ENCODE data around the gene NUFIP1.
"Not testable (repeated sequence)": the region's sequence is repeated elsewhere in the genome, so short reads cannot be mapped to it uniquely, and the experiment has no call there.

NUFIP1 gene

DNA sequence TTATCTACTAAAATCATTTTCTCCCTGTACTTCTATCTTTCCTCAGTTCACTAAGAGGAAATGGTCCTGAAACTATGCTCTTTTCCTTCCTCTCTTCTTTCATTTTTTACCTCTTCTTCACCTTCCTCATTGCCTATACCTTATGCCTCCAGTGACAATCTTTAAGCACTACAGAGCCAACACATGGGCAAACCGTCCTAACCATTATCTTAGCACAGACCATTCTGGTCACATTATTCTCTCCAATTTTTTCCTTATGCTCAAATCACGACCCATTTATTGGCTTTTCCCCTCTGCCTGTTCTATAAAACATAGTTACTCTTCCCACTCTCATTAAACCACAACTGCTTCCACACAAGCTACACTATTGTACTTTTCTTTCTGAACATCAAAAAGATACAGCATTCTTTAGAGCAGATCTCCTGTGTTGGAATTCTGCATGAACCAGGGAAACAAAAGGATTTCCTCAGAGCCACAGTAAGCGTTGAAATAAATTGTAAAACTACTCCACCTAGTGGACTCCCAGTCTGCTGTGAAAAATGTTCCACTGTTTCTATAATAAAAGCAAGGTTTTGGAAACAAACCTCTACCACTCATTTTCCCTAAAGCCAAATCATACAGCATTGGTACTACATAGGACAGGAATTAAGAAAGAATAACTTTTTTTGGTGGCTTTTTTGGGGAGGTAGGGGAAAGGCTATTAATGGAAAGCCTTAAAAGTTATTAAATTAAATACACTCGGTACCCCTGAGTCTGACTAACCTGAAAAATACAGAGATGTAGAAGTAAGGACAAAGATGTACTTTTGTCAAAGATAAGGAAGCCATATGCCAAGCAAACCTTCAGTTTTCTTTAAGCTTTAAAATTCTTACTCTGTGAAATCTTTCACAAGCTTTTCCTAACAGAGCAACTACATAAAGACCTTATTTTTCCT, 19.5 kb downstream of the NUFIP1 start:
- peak; percentile 53 for DNase-seq

GRCh38 chr13:44968434-44968815, 20.8 kb downstream of the NUFIP1 start:
- no peak for DNase-seq

DNA sequence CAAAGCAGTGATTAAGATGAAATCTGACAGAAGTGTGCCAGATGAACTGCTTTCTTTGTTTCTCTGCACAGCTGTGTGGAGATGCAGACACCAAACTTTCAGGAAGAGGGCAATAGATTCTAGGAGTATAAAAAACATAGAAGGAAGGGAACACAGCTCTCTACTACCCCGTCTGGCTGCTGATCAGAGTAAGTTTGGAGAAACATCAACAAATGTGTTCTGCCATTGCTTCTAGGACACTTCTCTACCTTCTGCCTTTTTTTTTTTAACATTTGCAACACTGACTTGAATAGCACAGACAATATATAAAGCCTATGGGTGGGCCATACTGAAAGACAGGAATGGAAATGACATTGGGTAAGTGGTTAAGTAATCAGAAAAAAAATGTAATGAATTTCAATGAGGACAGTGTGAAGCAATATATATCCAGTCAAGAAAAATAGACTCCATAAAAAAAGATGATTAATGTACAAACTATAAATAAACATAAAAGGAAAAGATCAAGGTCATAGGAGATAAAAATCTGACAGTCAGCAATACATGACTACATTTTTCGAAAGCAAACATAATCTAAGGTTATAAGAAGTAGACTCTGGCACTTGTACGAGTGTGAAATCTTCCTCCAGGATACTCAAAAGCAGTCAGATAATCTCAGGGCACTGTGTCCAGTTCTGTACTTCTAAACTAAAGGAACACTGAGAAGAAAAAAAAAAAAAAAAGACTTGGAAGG, 21.4 kb downstream of the NUFIP1 start:
- no peak for DNase-seq

GRCh38 chr13:44961997-44962396, 27.3 kb downstream of the NUFIP1 start:
- no peak for DNase-seq

DNA sequence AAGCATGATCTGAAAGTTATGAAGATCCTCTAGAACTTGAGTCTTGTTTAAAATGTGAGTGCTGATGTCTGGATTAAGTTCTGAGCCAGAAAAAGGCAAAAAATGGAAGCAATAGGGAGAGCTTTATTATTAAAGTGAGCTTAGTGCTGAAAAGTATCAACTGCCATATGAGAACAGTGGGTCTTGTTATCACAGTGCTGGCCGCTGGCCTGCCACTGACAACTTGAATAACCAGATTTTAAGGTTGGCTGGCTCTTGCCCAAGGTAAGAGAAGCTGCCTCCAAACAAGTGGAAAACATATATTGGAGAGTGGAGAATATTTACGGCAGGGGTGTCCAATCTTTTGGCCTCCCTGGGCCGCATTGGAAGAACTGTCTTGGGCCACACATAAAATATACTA, 33.9 kb downstream of the NUFIP1 start:
- no peak for DNase-seq

- no peak for DNase-seq
Observed at GRCh38 chr13:44954224-44954623, 35.0 kb downstream of the NUFIP1 start.

DNA sequence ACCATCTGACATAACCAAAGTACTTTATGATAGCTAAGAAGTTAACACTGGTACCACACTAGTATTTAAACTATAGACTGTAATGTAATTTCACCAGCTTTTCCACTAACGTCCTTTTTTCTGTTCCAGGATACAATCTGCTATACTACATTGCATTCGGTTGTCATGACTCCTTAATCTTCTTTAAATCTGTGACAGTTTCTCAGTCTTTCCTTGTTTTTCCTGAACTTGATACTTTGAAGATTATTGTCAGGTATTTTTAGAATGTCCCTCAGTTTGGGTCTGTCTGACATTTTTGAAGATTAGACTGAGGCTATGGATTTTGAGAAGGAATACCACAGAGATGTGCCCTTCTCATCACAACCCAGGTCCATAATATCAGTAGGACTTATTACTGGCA, 36.6 kb downstream of the NUFIP1 start:
- no peak for DNase-seq

- no peak for DNase-seq
Observed at GRCh38 chr13:44951184-44951583, 38.1 kb downstream of the NUFIP1 start.

DNA sequence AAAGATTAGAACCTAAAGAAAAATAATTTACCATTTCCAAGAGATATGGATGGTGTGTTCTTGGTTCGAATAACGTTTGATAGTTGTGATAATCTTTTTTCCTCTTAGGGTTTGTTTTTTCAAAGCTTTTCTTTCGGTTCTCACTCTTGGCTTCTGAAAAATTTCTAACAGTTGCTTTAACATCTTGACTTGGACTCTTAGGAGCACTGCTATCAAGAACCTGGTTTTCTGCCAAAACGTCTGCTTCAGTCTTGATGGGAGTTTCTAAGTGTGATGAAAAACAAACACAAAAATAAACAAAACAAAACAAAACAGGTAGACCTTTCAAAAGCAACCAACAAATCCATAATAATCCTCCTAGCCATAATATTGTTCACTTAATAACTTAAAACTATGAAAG, 45.9 kb downstream of the NUFIP1 start:
- not testable (repeated sequence) for DNase-seq

GRCh38 chr13:44938854-44939253, 50.4 kb downstream of the NUFIP1 start:
- DNase-seq: no peak

DNA sequence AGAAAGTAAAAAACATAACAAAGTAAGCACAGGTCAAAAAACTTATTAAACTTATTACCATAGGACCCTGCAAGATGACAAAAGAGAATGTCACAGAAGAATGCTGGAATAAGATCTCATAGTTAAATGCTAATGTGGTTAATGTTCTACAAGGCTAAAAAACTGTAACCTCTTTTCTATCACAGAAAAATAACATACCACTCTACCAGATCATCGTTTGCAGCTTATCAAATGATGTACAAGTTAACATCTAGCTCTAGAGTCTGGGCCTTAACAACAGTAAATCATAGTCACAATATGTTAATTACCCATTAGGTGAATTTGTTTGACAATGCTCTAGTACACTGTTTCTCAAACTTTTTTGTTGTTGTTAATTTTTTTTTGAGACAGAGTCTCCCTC, 53.0 kb downstream of the NUFIP1 start:
- DNase-seq: no peak

GRCh38 chr13:44934724-44935123, 54.5 kb downstream of the NUFIP1 start:
- DNase-seq: no peak

DNA sequence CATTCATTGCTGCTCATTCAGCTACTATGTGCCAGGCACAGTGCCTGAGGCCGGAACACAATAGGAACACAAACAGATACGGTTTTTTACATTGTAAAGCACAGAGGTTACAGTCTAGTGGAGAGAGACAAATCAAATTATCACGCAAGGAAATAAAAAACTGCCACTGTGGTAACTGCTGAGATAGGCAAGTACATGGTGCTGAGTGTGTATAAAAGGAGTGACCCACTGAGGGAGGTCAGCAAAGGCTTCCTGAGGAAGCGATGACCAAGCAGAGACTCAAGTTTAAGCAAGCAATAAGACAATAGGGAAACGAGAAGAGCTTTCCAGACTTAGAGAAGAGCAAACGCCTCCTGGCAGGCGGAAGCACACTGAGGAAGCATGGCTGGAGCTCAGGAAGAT, 56.4 kb downstream of the NUFIP1 start:
- DNase-seq: no peak

DNA sequence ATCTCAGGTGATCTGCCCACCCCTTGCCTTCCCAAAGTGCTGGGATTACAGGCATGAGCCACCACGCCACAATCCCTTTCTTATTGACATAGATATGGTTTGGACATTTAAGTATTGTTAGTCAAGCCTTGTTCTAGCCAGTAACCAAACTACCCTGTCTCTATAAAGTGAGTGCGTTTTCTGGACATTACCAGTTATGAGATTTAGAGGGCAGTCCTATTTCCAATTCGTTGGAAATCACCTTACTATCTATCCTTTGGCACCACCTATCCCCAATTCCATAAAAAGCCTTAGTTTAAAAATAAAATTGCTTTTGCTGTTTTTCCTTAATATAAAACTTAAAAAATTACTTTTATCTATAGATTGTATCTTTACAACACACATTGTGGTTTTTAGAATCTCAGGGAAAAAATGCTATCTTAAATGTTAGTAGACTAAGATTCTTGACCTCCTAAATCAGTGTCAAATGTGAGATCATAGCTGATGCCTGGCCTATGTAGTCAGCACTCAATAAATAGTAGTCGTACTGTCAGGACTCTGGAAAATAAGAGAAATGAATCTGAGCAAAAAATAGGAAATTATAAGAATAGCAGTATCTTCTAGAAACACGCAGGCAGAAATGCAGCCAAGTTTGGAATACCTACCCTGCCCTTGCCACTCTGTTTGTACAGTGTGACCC, 57.0 kb downstream of the NUFIP1 start:
- DNase-seq: no peak

DNA sequence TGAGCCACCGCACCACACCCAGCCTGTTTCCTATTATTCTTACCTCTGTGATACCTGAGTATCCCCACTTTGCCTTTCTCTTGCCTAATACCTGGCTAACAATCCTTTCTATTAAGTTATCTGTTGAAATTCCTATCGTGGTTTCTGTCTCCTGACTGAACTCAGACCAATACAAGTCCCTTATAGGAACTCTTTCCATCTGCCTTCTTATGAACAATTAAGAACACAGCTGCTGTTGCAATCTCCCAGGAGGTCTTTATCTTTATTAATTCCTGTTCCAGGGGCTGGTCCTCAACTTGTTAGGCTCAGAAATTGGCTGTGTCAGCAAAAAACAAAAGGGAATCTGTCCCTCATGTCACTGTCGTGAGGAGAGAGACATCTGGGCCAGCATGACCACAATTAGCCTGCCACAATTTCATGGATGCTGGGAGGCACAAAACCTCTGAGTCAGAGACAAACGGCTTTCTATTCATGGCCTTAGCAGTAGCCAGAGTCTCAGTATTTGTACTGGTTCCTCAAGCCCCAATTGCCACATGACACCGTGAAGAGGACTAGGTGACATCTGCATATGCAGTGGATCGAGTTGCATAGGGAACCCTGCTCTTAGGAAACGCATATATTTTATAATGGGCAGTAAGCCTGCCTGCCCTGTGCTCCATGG, 58.2 kb downstream of the NUFIP1 start:
- DNase-seq: no peak

GRCh38 chr13:44930280-44930679, 59.0 kb downstream of the NUFIP1 start:
- DNase-seq: no peak

- no peak for DNase-seq
Observed at GRCh38 chr13:44929692-44930091, 59.6 kb downstream of the NUFIP1 start.

- no peak for DNase-seq
Observed at GRCh38 chr13:44927968-44928367, 61.3 kb downstream of the NUFIP1 start.

- DNase-seq: no peak
Observed at GRCh38 chr13:44921931-44922758, 67.1 kb downstream of the NUFIP1 start.

- no peak for DNase-seq
Observed at GRCh38 chr13:44921246-44921877, 67.9 kb downstream of the NUFIP1 start.

- DNase-seq: no peak
Observed at GRCh38 chr13:44920013-44920412, 69.3 kb downstream of the NUFIP1 start.

All from NCI-H1105 treated with DMSO at 0.1 percent for 48 hours (cell line).